CMK (cell line): ENCODE results near the gene RAPGEF3.

Experiments
- DNase-seq: peaks from one replicate; pipeline ENCODE4 v3.0.0-alpha.2; 2010; ENCODE audit warnings: low read depth

Gene RAPGEF3

DNA sequence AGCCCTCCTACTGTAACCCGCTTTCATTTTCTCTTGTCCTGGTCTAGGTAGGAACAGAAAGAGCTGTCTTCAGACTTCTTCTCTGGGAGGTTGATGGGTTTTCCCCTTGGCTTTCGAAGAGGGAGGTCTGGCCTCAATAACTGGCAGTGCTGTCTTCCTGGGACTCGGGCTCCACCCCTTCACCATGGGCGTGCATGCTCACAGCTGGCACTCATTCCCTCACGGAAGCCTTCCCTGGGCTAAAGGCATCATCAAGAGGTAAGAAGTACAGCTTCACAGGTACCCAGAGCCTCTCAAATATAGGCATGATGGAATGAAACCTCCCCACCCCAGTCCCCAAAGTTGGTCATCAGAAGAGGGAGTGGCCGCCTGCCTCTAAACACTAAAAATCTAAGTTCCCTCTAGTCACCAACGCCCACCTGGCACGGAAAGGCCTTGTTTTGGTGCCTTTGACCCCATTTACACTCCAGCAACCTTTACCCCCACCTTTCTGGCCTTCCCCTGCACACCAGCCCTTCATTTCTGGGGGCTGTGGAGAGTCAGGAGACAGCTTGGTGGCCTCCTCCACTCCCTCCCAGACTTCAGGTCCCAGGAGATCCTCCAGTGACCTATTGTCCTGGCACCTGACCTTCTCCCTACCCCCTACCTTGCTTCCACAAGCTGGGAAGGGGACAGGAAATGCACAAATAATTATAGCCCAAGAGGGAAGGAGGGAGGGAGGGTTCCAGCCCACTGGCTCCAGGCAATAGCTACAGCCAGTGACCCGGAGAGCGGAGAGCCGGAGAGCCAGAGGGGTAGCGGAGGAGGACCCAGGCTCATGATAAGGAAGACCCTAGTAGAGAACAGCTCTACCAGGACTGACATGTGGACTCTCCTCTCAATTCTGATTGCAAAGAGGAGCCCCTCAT is 2.8 kb downstream of the RAPGEF3 start:
- DNase-seq: no peak

DNA sequence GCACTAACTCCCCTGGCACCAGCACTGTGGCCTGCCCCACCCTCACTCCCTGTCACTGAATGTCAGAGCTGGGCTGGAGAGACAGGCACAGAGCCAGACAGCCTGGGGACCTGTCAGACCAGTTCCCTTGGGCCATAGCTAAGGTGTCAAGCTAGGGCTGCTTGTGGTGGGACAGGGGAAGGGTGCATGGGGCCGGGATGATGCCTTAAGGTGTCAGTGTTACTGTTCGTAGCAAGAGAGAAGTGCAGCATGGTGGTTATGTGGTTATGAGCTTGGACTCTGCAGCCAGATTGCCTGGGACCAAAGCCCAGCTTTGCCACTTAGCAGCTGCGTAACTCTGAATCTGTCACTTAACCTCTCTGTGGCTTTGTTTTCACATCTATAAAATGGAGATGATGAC is 3.8 kb downstream of the RAPGEF3 start:
- no peak for DNase-seq

DNA sequence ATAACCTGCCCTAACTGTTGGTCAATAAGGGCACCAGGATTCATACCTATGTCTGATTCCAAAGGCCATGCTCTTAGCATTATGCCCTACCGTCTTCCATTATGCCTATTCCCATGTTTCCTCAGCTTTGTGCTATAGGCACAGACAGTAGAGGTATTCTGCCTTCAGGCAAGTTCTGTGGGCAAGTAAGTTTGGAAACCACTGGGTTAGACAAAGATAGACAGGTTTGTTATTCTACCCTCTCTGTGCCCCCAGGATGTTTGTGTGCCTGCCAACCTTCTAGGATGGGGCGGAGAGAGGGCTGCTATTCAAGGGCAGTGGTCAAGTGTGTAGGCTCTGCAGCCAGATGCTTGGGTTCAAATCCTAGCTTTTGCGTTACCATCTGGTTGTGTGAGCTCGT is 4.6 kb downstream of the RAPGEF3 start:
- no peak for DNase-seq

DNA sequence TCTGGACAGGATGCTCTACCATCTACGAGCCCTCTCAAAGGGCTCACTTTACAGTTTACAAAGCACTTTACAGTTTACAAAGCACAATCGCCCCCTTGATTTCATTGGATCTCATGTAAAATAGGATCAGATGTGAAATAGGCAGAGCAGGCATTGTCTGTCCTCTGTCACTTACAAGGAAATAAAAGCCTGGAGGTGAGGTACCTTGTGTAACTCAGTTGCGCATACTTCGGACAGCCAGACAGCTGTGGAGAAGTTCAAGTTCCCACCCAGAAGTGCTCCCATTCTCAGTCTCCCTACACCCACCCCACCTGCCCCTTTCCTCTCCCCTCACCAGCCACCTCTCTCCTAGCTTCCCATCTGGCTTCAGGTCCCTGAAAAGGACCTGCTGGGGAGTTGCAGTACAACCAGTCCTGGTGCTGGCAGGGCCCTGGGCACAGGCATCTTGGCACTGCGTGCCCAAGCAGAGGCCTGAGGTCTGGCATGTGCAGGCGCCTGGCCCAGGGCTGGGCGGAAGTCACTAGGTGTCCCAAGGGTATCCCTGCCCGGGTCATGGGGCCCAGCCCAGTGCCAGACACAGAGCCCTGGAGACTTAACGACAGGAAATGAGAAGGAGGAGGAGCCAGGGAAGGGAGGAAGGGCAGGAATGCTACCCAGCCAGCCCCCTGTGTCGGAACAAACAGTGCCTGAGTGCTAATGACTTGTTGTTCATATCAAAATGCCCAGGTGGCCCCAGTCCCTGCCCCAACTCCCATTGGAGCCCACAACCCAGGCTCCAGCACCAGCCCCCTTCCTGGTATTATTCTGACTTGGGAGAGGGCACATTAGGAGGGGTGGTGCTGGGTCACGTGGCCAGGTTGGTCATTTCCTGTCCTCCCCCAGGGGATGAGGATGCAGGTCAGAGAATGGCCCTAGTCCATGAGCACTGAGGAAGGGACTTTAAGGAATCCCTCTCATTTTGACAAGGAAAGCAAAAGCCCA is 5.4 kb downstream of the RAPGEF3 start:
- no peak for DNase-seq

DNA sequence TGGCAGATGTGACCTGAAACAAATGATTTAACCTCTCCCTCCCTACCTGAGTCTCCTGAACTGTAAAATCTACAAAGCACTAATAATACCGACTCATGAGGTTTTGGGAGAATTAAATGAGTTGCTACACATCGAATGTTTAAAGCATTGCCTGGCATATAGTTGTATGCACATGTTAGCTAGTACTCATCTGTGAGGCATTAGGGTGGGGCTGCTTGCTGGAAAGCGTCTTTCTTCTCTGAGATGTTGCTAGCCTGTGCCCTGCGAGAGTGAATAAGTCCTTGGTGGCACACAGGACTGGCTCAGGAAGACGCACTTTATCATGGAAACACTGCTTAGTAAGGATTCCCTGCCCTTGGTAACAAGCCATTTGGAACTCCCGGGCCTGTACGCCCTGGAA is 6.1 kb downstream of the RAPGEF3 start:
- DNase-seq: no peak

DNA sequence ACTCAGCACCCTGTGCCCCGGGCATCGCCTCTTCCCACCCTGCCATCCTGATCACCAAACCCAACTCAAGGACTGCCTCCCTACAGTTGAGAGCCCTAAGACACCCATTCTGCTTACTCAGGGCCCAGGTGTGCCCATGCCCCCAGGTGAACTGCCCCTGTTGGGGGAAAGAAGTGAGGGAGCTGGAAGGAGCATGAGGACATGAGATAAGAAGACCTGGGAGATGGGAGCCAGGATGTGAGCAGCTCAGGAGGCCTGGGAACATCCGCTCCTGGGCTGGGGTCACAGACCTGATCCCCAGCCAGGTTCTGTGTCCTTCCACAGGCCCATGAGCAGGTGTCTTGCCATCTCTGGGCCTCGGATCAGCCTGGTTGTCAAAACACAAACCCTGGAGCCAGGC is 6.6 kb downstream of the RAPGEF3 start:
- DNase-seq: no peak

DNA sequence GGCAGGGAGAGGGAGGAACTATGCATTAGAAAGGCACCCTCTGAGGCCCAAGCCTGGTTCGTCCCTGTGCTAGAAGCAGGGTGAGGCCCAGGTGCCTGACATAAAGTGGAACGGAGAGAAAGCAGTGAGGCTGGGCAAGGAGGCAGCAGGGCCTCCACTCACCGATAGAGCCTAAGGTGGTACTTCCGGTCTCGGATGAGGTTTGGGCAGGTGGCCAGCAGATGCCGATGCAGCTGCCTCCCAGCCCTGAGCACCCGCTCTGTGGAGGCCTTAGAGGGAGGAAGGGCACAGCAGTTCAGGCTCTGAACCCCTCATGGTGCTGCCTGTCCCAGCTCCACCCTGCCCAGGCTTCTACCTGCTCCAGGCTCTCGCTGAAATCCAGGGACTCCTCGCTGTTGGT is 7.1 kb downstream of the RAPGEF3 start:
- no peak for DNase-seq

DNA sequence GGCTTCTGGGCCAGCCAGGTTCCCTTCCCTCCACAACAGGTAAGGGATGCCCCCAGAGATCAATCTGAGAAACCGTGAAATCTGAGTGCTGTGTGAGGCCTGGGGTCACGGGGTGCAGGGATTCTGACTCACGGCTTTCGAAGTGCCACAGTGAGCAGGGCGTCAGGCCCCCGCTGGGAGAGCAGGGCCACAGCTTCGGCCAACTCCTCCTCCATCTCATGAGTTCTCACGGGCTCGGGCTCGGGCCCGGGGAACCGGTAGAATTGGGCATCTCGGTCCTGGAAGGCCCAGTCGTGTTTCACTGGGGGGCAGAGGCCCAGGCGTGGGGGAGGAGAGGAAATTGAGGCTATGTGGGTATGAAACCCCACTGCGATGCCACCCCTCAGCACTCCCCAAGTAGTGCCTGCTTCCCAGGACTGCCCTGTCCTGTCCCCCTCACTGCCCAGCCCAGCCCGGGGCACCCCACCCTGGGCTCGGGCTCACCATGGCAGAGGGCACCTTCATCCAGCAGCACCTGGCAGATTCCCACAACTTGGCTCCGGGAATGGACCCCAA is 7.7 kb downstream of the RAPGEF3 start:
- DNase-seq: no peak

DNA sequence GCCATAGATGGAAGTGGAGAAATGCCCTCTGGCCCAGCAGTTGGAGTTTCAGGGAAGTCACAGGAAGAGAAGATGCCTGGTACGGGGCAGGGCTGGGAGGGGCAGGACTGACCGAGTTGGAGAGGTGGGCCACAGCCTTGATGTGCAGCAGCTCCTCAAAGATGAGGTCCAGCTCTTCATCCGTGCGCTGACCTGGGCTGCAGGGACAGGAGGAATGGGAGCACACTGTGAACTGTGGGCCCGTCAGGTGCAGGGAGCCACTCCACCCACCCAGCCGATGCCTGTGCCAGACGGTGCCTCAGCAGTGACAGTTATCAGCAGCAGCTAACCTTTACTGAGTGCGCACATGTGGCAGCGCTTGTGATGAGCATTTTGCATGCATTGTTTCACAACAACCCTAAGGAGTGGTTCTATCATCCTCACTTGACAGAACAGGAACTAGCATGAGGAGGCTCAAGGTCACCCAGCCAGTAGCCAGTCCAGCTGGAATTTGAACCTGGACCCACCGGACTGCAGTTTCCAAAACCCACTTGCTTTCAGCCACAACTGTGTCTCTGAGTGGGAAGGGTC is 8.4 kb downstream of the RAPGEF3 start:
- DNase-seq: no peak

DNA sequence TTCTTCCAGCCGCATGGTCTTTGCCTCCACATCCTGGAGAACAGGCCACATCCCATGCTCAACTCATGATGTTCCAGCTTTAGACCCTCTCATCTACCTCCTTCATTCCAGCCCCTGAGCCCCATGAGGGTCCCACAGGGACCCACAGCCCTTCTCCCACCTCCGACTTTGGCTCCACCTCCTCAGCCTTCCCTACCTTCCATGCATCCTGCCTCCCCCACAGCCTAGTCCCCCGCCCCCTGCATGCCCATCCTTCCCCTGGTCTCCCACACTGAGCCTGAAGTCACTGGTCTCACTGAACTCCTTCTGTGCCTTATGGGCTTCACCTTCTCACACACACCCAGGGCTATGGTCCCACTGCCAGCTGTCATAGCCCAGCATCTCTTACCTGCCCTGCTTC is 9.8 kb downstream of the RAPGEF3 start:
- no peak for DNase-seq

DNA sequence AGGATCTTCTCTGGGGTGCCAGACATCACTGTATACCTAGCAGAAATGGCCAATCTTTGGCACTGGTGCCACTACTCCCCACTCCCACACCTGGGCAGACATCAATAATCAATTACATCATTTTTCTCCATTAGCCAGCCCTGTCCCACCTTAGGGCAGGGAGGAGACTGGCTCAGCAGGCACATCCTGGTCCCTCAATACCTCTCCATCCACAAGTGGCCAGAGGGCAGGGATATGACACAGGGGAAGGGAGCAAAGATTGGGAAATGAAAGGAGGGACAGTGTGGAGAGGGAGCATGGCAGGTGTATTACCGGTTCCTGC is 10.2 kb downstream of the RAPGEF3 start:
- no peak for DNase-seq

DNA sequence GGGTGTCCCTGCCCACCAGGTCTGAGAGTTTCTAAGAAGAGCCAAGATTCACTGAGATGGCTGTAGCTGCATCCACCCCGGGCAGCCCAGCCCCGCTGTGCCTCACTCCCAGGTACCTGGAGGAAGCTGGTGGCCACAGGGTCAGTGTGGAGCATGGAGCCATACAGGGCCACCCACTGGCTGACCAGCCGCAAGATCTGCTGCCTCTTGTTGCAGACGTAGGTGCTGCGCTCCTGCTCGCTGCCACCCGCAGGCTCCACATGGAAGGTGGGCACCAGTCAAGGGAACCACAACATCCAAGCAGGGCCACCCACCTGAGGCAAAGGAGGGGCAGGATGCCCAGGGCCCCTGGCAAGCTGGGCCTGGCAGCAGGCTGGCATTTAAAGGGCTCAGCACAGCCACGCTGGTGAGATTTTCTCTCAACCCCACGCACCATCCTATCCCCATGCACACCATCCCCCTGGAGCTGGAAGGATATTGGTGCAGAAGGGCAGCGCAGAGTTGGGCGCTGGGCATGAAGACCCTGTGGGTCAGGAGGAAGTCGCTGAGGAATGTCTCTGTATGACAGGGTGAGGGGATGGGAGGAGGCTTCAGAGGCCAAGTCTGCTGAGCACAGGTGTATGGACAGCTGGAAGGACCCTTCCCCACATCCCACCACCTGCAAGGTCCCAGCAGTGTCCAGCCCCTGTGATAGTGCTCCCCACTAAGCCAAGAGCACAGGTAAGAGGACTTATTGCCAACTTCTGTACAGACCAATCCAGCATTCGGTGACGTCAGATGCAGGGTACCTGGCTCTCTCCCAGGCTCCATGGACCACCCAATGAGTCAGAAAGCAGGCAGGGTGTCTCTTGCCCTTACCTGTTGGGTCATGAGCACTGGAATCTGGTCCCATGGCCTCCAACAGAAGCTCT is 10.8 kb downstream of the RAPGEF3 start:
- no peak for DNase-seq

DNA sequence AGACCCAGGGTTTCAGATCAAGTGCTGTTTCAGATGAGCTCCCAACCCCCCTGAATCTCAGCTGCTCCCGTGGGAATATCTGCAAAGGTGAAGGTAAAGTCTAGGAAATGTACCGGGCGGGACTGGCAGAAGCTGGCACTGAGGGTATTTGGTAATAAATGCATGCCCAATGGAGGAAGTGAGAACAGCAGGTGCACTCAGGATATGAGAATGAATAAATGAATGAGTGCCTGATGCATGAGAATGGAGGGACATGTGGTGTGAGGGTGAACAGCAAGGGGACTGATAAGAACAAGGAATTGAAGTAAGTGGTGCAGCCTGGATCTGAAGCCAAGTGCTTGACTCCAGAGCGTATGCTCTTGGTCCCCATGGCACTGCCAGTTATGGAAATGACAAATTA is 11.6 kb downstream of the RAPGEF3 start:
- DNase-seq: no peak

DNA sequence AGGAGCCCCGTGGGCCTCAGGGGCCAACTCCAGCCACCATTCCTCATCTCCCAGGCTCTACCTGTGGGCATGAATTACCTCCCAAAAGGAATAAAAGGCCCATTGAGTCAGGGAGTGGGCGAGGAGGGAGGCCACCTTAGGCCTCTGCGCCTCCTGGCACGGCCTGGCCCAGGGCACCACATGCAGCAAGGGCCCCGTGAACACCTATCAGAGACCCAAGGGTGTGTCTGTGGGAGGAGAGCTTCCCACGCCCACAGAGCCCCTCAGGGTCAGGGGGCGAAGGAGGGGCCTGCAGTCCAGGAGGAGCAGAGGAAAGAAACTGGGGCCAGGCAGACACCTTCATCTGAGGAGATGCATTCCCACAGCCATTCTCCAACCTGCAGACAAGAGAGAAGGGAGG is 12.2 kb downstream of the RAPGEF3 start:
- DNase-seq: no peak

DNA sequence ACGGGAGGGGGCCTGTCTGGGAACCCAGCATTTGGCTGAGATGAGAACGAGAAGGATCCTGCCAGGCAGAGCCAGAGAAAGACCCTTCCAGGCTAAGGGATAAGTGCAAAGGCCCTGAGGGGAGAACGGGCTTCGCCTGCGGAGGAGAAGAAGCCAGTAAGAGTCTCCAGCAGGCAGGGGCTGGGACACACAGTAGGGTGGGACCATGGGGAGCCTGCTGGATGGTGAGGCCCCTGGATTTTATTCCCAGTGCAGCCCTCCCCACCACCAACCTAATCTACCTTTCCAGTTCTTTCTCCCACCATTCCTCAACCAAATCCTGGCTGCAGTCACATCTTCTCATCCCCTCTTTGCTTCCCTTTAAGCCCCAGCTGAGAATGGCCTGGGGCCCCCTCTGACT is 12.6 kb downstream of the RAPGEF3 start:
- DNase-seq: no peak

DNA sequence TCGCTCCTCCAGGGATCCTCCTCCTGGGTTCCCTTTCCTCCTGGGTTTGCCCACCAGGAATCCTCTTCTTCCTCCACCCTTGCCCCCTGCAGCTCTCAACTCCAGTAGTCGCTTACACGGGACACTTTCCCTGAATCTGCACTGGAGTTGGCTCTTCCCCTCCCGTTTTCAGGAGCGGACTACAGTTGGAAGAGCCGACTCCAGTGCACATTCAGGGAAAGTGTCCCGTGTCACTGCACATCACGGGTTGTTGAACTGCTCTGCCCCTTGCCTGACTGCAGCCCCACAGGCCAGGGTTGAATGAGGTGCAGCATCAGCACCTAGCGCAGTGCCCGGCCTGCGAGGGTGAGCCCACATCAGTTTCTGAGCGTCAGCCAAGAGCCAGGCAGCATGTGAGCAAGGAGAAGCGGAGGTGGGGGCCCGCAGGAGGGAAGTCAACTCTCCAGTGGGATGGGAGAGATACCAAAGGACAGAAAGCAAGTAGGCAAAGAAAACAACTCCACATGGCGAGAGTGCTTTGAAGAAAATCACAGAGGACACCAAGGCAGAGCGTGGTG is 13.1 kb downstream of the RAPGEF3 start:
- no peak for DNase-seq

DNA sequence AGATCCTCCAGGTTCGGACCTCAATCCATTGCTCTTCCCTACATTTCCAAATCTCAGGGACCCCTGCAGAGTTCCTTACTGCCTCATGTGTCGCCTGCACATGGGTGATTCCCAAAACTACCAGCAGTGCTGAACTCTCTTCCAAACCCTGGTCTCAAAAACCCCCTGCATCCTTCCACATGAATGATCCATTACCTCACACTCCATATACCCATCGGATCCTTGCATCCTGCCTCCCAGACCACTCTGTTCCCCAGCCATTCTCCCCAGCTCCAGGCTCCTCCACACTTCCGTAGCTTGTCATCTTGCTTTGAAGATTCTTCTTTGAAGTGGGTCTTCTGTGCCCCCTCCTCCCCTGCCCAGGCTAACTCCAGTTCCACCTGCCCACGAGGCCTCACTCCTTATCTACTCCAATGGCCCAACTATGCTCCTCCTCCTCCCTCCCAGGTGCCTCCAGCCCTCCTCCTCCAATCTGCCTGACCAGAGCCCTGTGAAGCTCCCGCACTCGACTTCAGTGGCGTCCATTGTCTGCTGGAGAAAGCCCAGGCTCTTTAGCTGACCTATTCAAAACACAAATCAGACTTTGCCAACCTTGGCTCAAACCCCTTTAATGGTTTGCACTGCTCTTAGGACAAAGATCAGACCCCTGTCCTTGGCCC is 13.8 kb downstream of the RAPGEF3 start:
- DNase-seq: no peak

DNA sequence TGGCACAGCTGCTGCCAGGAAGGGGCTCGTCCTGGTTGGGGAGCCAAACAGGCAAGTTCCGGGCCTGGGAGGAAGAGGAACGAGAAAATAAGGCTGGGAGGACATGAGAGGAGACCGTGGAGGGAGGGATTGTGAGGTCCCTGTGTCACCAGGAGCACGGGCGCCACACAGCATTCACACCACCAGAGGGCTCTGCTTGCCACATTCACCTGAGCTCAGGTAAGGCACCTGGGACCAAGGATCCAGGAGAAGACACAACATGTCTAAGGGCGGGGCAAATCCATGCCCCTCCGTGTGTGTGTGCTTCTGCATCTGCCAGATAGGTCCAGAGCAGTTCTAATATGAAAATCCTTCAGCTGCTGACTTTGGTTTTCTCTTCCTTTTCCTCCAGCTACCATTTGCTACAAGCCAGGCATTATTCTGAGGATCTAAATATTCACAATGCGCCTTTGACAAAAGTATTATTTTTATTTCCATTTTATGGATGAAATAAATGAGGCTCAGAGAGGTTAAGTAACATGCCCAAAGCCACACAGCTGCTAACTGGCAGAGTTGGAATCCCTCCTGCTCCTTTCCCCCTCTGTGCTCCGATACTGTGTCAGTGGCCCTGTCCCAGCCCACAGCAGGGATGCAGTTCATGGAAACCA is 14.6 kb downstream of the RAPGEF3 start:
- no peak for DNase-seq

DNA sequence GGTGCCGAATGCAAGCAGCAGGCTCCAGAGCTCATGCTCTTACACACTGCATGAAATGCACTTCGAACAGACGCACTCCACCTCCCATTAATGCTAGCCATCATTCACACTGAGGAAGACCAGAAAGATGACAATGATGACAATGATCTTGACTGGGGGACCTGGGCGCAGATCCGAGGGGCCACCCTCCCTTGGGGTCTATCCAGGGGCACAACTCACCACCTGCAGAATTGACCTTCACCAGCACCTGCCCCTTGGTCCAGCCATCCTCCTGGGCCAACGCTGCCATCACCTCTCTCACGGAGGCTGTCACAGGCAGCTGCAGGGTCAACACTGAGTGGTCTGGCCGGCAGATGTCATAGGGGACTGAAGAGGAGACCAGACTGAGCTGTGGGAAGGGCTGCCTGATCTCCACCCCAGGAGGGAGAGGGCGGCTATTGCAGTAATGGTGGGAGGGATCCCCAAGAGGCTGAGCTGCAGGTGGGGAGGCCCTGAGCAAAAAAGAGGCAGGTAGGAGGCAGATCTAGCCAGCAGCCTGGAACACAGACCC is 15.3 kb downstream of the RAPGEF3 start:
- DNase-seq: no peak
